ENCODE measurements around the gene VTI1A. TPM values are rescaled to one million over a fixed set of nuclear protein-coding genes. Genes with fewer than 3 reads are reported as not detected.

The VTI1A gene
- total and polyA plus RNA-seq, 2 experiments from 2014 or later = 20.4 to 39.8 TPM

GRCh38 chr10:112721080-112721698 is 274.2 kb downstream of the VTI1A start:
- peak; percentile 46 for DNase-seq (ENCODE audit: low spot score)
- Histone ChIP-seq H3K4me1 (ENCODE audit: insufficient read depth) (peaks cover 16% of the 10 kb centered on the region), H3K9me2 (replicated peaks; ENCODE audit: insufficient read depth) (no peaks in the 10 kb centered on the region), H3K4me2 (no peak overlapping the region), H3K4me3 (no peak overlapping the region), H3K9me3 (ENCODE audit: low read depth) (no peaks in the 10 kb centered on the region), H3K79me2 (no peaks in the 10 kb centered on the region), H3K27ac (no peak overlapping the region), H2AFZ (no peak overlapping the region), H4K20me1 (ENCODE audit: insufficient read depth, poor library complexity, severe bottlenecking) (no peaks in the 10 kb centered on the region), H3K36me3 (replicated peaks; ENCODE audit: insufficient read depth, low read depth) (no peaks in the 10 kb centered on the region), H3K27me3 (no peaks in the 10 kb centered on the region)
- TF ChIP-seq EZH2 (IDR thresholded peaks at IDR 0.05; ENCODE audit: borderline replicate concordance) (no peak), CTCF (IDR thresholded peaks at IDR 0.05; ENCODE audit: poor library complexity) (peak; percentile 53)
- 69% methylated on average over 5 of the region's 5 CpGs for WGBS (ENCODE audit: low lambda C conversion rate, missing lambda C conversion rate)

- WGBS (ENCODE audit: low lambda C conversion rate, missing lambda C conversion rate) = 62% methylated on average over 3 of the region's 3 CpGs
- TF ChIP-seq EZH2 (IDR thresholded peaks at IDR 0.05; ENCODE audit: borderline replicate concordance) (no peak), CTCF (IDR thresholded peaks at IDR 0.05; ENCODE audit: poor library complexity) (no peak), EZH2phosphoT487 (IDR thresholded peaks at IDR 0.05; ENCODE audit: low read depth, severe bottlenecking, unreplicated experiment) (no peak)
- H3K4me3 ChIP-seq = no peak overlapping the region
- no peaks in the 10 kb centered on the region for H3K79me2 ChIP-seq
- H3K36me3 ChIP-seq (replicated peaks; ENCODE audit: insufficient read depth, low read depth) = no peaks in the 10 kb centered on the region
- H3K27me3 ChIP-seq = no peaks in the 10 kb centered on the region
- DNase-seq (ENCODE audit: low spot score) = no peak
- H2AFZ ChIP-seq = no peak overlapping the region
- H3K9me2 ChIP-seq (replicated peaks; ENCODE audit: insufficient read depth) = no peaks in the 10 kb centered on the region
- no peak overlapping the region for H3K4me2 ChIP-seq
- peaks cover 22% of the 10 kb centered on the region for H3K4me1 ChIP-seq (ENCODE audit: insufficient read depth)
- H3K27ac ChIP-seq = no peak overlapping the region
- H3K9me3 ChIP-seq (ENCODE audit: low read depth) = no peaks in the 10 kb centered on the region
- H4K20me1 ChIP-seq (ENCODE audit: insufficient read depth, poor library complexity, severe bottlenecking) = no peaks in the 10 kb centered on the region
Measured at GRCh38 chr10:112722758-112723157, 275.7 kb downstream of the VTI1A start.

DNA sequence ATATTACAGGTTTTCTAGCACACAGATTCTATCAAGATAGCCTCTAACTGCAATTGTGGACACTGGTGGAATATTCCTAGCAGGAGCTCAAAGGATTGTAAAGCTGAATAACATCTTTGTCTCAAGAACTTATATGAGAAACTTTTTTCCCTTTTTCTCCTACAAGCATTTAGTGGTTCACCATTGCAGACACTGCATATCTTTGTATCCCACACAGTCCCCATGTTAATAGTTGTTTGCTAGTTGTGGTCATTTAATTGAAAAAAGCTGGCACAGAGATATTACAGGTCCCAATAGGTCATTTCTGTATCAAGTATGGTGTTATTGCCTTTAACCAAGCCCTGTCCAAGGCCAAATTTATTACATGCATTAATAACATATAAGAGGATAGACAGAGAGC is 276.9 kb downstream of the VTI1A start:
- TF ChIP-seq EZH2phosphoT487 (IDR thresholded peaks at IDR 0.05; ENCODE audit: low read depth, severe bottlenecking, unreplicated experiment) (no peak), CTCF (IDR thresholded peaks at IDR 0.05; ENCODE audit: poor library complexity) (no peak), EZH2 (IDR thresholded peaks at IDR 0.05; ENCODE audit: borderline replicate concordance) (no peak)
- Histone ChIP-seq H3K27me3 (no peaks in the 10 kb centered on the region), H3K36me3 (replicated peaks; ENCODE audit: insufficient read depth, low read depth) (no peaks in the 10 kb centered on the region), H3K79me2 (no peaks in the 10 kb centered on the region), H3K4me2 (no peak overlapping the region), H4K20me1 (ENCODE audit: insufficient read depth, poor library complexity, severe bottlenecking) (no peaks in the 10 kb centered on the region), H3K9me3 (ENCODE audit: low read depth) (no peaks in the 10 kb centered on the region), H3K9me2 (replicated peaks; ENCODE audit: insufficient read depth) (no peaks in the 10 kb centered on the region), H2AFZ (no peak overlapping the region), H3K4me1 (ENCODE audit: insufficient read depth) (peaks cover 34% of the 10 kb centered on the region), H3K27ac (no peak overlapping the region), H3K4me3 (no peak overlapping the region)
- no peak for DNase-seq (ENCODE audit: low spot score)
